Stimulated activated memory B cell treated with anti-CD40 and anti-IgM and Interleukin-4, amounts not matched to agents 10 μg/mL and 1 μg/mL and 100 μg/mL, for 72 hours (primary cell): Measurements from ENCODE around the gene VAV2.

Experiments
- ATAC-seq: fragments of 150-1000 bp; cut with Tn5 transposase; 2 replicates; pipeline ENCODE4 v1.10.0; 2021
- H3K27ac Mint-ChIP-seq: one replicate; pipeline ENCODE4 v1.8.0; 2022; ENCODE audit warnings: mild to moderate bottlenecking, mixed read lengths
- H3K27me3 Mint-ChIP-seq: one replicate; pipeline ENCODE4 v1.8.0; 2022; ENCODE audit warnings: mixed read lengths
- H3K36me3 Mint-ChIP-seq: one replicate; pipeline ENCODE4 v1.8.0; 2022; ENCODE audit warnings: mixed read lengths
- H3K4me1 Mint-ChIP-seq: one replicate; pipeline ENCODE4 v1.8.0; 2022; ENCODE audit warnings: mixed read lengths
- H3K4me3 Mint-ChIP-seq: one replicate; pipeline ENCODE4 v1.8.0; 2022; ENCODE audit warnings: mild to moderate bottlenecking, moderate library complexity, mixed read lengths
- H3K9me3 Mint-ChIP-seq: one replicate; pipeline ENCODE4 v1.8.0; 2022; ENCODE audit warnings: mixed read lengths

Gene VAV2

DNA sequence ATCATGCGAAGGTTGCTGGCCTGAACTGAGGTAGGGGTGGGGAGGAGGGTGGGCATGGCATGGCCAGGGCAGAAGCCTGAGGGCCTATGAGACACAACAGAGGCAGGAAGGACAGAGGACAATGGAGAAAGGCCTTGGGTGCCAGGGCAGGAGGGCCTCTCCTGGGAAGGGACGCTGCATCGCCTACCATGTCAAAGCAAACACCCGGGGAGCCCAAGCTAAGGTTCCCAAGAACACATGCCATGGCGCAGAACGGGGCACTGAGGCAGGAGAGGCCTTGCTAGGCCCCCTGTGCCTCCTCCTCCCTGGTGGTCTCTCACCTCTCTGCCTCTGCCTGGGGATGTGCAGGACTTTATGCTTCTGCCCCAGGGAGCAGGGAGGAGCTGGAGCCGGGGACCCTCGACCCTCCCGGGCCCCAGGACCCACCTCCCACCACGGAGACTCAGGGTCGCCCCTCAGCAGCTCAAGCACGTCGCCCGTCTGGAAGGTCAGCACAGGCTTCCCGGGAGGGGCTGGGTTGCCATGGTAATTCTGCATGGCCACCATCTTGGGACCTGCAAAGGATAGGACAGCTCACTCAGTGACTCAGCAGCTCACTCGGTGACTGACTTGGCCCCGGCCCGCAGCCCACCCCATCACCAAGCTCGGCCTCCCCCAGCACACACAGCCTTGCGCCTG is 213.6 kb downstream of the VAV2 start:
- no peak overlapping the region for H3K27ac Mint-ChIP-seq
- H3K36me3 Mint-ChIP-seq = peaks cover 52% of the 10 kb centered on the region
- no peak for ATAC-seq
- no peaks in the 10 kb centered on the region for H3K27me3 Mint-ChIP-seq
- no peak overlapping the region for H3K4me3 Mint-ChIP-seq
- no peaks in the 10 kb centered on the region for H3K9me3 Mint-ChIP-seq
- peaks cover 20% of the 10 kb centered on the region for H3K4me1 Mint-ChIP-seq

DNA sequence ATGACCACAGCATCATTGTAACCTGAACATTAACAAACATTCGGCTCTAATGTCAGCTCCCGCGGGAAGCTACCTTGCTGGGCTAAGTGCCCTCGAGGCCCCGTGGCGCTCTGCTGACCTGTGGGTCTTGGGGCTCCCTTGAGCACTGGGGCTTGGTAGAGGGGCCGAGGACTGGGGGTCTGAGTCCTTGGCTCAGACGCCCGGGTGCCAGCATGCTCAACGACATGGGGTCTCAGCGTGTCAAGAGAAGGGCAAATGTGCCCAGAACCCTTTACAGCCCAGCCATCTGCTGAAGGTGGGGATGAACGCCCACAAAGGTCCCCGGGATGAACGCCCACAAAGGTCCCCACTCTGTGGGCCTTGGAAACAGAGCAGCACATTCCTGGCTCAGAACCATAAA is 214.3 kb downstream of the VAV2 start:
- no peak for ATAC-seq
- Mint-ChIP-seq H3K4me3 (no peak overlapping the region), H3K4me1 (peaks cover 14% of the 10 kb centered on the region), H3K27ac (no peak overlapping the region), H3K36me3 (peaks cover 47% of the 10 kb centered on the region), H3K27me3 (no peaks in the 10 kb centered on the region), H3K9me3 (no peaks in the 10 kb centered on the region)

DNA sequence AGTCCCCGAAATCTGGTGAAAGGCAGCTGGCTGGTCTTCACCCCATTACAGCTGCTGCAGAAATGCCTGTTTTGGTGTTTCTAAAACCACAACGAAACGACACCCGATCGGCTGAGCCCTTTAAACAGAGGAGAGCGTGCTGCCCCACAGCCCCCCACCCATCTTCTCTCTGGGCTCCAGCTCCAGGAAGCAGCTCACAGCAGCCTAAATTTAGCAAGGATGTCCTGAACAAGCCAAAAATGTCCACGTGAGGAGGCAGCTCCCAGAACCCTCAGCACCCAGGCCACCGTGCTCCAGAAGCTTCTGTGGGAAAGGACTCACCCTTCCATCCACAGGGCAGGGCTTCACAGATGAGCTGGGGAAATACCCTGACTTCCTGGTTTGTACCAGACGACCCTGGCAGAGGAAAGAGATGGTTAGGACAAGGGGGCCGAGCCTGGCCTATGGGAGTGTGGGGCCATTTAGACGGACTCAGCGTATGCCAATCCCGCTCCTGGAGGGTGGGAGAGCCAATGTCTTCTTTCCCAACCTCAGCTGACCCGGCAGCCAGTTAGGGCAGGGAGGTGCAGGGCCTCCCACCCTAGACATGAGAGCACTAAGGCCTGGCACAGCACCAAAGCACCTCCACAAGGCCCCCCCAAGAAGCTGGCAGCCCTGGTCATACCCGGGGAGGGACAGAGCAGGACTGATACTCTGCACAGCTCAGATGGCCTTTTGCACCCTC is 214.9 kb downstream of the VAV2 start:
- no peak overlapping the region for H3K4me3 Mint-ChIP-seq
- H3K9me3 Mint-ChIP-seq = no peaks in the 10 kb centered on the region
- peaks cover 51% of the 10 kb centered on the region for H3K36me3 Mint-ChIP-seq
- no peak overlapping the region for H3K27ac Mint-ChIP-seq
- no peak for ATAC-seq
- peaks cover 7% of the 10 kb centered on the region for H3K4me1 Mint-ChIP-seq
- no peaks in the 10 kb centered on the region for H3K27me3 Mint-ChIP-seq

DNA sequence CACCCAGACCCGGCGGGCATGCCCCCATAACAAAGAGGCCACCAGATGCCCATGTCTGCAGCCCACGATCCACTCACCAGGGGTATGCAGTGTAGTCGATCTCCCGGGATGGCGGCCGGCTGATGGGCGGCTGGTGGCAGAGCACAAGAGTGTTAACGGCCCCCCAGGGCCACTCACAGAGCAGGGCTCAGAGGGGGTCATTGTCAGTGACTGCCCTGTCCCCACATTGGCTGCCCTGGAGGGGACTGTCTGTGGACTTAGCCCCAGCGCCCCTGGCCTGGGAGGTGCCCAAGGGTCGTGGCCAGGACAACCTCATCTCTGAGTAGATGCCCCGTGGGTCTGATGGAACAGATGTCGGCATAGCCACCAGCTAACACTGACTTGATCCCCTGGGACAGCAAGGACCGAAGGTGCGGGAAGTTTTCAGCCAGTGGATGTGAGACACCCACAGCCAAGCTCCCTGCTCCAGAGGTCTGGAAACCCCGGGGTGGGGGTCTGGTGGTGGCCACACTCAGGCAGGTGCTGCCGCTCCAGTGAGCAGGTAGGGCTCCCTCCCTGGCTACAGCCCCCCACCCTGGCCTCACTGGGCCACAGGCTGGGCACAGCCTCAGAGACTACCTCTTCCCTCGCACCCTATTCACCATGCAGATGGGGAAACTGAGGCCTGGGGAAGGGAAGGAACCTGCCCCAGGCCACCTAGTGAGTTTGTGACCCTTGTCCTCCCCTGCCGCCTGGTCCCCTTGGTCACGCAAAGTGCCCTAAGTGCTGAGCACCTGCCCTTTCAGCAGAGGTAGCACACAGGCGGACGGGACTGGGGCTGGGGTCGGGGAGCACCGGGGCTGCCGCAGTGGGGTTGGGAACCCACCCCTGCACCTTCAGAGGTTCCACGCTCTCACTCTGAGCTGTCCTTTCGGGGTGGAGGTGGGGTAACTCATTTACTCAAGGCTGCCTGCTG is 215.9 kb downstream of the VAV2 start:
- Mint-ChIP-seq H3K27me3 (no peaks in the 10 kb centered on the region), H3K4me3 (no peak overlapping the region), H3K36me3 (peaks cover 61% of the 10 kb centered on the region), H3K27ac (no peak overlapping the region), H3K4me1 (no peaks in the 10 kb centered on the region), H3K9me3 (no peaks in the 10 kb centered on the region)
- no peak for ATAC-seq

- ATAC-seq = no peak
- Mint-ChIP-seq H3K9me3 (no peaks in the 10 kb centered on the region), H3K4me1 (no peaks in the 10 kb centered on the region), H3K27me3 (no peaks in the 10 kb centered on the region), H3K27ac (no peak overlapping the region), H3K36me3 (peaks cover 68% of the 10 kb centered on the region), H3K4me3 (no peak overlapping the region)
These were observed 216.8 kb downstream of the VAV2 start for GRCh38 chr9:133775291-133775690.

DNA sequence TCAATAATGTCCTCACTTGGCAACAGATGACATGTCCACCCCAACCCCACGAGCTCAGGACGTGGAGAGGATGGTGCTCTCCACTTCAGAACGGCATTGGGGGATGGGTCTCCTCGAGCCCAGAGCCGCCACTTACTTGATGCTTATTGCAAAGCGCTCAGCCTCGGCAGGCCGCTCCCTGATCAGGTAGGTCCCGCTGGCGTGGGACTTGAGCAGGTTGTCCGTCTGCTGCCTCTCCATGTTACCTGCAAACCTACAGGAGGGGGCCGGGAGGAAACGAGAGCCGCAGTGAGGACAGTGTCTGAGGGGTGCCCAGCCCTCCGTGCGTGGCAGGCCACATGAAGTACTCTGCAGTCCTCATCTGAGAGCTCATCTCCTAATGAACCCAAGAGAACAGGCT is 217.3 kb downstream of the VAV2 start:
- Mint-ChIP-seq H3K9me3 (no peaks in the 10 kb centered on the region), H3K4me1 (no peaks in the 10 kb centered on the region), H3K4me3 (no peak overlapping the region), H3K27ac (no peak overlapping the region), H3K27me3 (no peaks in the 10 kb centered on the region), H3K36me3 (peaks cover 66% of the 10 kb centered on the region)
- ATAC-seq = no peak

DNA sequence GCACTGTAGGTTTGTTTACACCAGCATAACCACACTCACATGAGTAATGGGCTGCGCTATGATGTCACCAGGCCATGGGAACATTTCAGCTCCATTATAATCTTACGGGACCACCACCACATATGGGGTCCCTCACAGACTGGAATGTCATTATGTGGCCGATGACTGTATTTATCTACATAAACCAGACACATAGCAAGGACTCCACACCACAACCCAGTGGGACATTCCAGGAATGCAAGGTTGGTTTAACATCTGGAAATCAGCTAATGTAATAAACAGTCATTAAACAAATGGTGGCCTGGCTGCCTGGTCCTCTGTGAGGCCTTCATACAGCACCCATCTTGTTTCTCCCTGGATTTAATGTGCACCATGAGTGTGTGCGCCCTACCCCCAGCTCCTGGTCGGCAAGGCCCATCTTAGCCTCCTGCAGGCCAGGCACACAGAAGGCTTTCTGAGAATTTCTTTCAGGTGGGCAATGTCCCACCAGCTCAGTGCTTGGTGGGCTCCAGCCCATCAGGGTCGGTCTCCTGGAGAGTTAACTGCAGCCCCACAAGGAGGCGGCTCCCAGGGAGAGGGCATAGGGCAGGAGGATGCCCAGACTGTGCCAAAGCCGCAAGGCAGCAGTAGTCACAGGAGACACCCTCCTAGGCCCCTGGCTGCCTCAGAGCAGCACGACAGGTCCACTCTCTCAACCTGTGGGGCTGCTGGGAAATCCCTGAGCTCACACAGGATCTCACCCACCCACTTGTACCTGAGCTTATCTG is 218.1 kb downstream of the VAV2 start:
- Mint-ChIP-seq H3K27me3 (no peaks in the 10 kb centered on the region), H3K36me3 (peaks cover 64% of the 10 kb centered on the region)
- no peak for ATAC-seq

DNA sequence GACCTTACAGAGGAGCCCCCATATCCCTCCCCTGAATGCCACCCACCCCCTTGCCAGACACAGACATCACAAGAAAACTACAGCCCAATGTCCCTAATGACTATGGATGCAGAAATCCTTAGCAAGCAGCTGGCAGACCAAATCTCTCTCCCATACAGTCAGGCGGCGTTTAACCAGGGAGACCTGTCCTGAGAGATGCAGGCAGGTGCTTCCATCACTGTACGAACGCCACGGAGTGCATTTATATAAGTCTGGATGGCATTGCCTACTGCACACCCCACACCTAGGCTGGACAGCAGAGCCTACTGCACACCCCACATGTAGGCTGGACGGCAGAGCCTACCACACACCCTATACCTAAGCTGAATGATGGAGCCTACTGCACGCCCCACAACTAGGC is 219.5 kb downstream of the VAV2 start:
- H3K4me1 Mint-ChIP-seq = no peaks in the 10 kb centered on the region
- peaks cover 5% of the 10 kb centered on the region for H3K9me3 Mint-ChIP-seq
- H3K27ac Mint-ChIP-seq = no peak overlapping the region
- no peak overlapping the region for H3K4me3 Mint-ChIP-seq
- no peaks in the 10 kb centered on the region for H3K27me3 Mint-ChIP-seq
- no peak for ATAC-seq
- H3K36me3 Mint-ChIP-seq = peaks cover 78% of the 10 kb centered on the region

More for the DNA sequence above, 218.1 kb downstream of the VAV2 start:
- Mint-ChIP-seq H3K9me3 (no peaks in the 10 kb centered on the region), H3K4me3 (no peak overlapping the region), H3K27ac (no peak overlapping the region), H3K4me1 (no peaks in the 10 kb centered on the region)

GRCh38 chr9:133771486-133772482 is 220.3 kb downstream of the VAV2 start:
- Mint-ChIP-seq H3K36me3 (peaks cover 79% of the 10 kb centered on the region), H3K27me3 (no peaks in the 10 kb centered on the region), H3K4me1 (no peaks in the 10 kb centered on the region), H3K27ac (no peak overlapping the region), H3K9me3 (peaks cover 9% of the 10 kb centered on the region), H3K4me3 (no peak overlapping the region)
- no peak for ATAC-seq

DNA sequence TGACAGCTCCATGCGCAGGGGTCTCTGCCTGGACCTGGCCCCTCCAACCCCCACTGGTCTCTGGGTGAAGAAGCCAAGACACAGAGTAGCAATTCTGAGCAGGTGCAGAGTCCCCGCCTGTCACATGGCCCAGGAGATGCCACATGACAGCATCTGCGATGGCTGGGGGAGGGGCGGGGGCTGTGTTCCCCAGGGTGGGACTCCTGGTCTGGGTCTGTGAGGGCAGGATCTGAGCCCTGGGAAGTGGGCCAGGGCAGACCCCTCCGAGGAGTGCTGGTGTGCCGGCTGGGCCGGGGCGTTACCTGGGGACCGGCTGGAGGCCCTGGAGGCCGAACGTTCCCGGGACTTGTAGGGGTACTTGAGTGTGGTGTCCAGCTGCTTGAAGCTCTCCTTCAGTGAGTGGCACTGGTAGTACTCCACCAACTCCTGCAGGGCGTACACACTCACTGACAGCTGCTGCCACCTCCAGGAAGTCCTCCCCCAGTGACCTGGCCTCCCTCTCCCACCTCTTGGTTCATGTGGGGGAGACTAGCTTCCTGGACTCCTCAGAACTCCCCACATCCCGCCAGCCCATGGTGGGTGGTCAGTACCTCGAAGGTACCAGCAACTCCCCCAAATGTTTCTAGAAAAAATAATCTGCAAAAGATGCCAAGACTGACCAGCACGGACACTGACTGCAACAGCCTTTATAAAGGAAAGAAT is 221.9 kb downstream of the VAV2 start:
- H3K36me3 Mint-ChIP-seq = peaks cover 88% of the 10 kb centered on the region
- H3K9me3 Mint-ChIP-seq = peaks cover 9% of the 10 kb centered on the region
- H3K27ac Mint-ChIP-seq = no peak overlapping the region
- peak; percentile 12 for ATAC-seq
- H3K4me3 Mint-ChIP-seq = no peak overlapping the region
- no peaks in the 10 kb centered on the region for H3K4me1 Mint-ChIP-seq
- H3K27me3 Mint-ChIP-seq = no peaks in the 10 kb centered on the region

GRCh38 chr9:133769511-133770075 is 222.5 kb downstream of the VAV2 start:
- peaks cover 86% of the 10 kb centered on the region for H3K36me3 Mint-ChIP-seq
- peaks cover 9% of the 10 kb centered on the region for H3K9me3 Mint-ChIP-seq
- ATAC-seq = no peak
- no peaks in the 10 kb centered on the region for H3K4me1 Mint-ChIP-seq
- no peaks in the 10 kb centered on the region for H3K27me3 Mint-ChIP-seq
- no peak overlapping the region for H3K4me3 Mint-ChIP-seq
- no peak overlapping the region for H3K27ac Mint-ChIP-seq

- H3K36me3 Mint-ChIP-seq = peaks cover 86% of the 10 kb centered on the region
These were observed 223.1 kb downstream of the VAV2 start for GRCh38 chr9:133768859-133769510.

GRCh38 chr9:133768371-133768858 is 223.7 kb downstream of the VAV2 start:
- Mint-ChIP-seq H3K4me3 (no peak overlapping the region), H3K4me1 (no peaks in the 10 kb centered on the region), H3K27ac (no peak overlapping the region), H3K27me3 (no peaks in the 10 kb centered on the region), H3K9me3 (peaks cover 9% of the 10 kb centered on the region), H3K36me3 (peaks cover 86% of the 10 kb centered on the region)
- ATAC-seq = no peak

More at GRCh38 chr9:133768859-133769510, 223.1 kb downstream of the VAV2 start:
- H3K27ac Mint-ChIP-seq = no peak overlapping the region
- H3K4me3 Mint-ChIP-seq = no peak overlapping the region
- no peaks in the 10 kb centered on the region for H3K27me3 Mint-ChIP-seq
- H3K9me3 Mint-ChIP-seq = peaks cover 9% of the 10 kb centered on the region
- ATAC-seq = no peak
- no peaks in the 10 kb centered on the region for H3K4me1 Mint-ChIP-seq
